ENCODE measurements around the gene CPB2.

Gene CPB2

DNA sequence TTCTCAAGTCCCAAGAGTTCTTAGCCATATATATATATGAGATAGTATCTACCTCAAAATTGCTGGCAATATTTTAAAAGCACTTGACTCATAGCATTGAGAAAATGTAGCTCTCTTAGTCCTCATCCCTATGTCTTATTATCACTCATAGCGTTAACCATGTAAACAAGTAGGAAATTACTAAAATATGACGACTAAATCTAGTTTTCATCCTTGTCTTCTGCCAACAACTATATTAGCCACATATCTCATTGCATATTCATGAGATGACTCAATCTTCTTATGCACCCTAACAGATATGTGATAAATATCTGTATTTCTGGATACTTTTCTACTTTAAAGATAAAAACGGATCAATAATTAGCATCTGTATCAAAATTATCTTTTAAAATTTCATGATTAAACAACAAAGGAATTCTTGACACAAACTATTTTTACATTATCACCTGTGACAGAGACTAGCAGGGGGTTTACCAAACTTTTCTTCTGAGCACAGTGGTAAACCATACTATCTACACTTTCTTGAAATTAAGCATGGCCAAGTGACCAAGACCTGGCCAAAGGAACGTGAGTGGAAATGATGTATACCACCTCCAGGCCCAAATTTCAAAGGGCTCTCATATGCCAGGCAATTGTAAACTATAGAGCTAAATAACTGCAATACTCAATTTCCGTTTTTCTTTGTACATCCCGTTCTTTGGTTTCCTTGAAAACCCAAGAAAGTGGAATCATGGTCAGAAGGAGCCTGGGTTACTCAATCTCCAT, 98.0 kb downstream of the CPB2 start:
- peaks cover 12% of the 10 kb centered on the region for H3K4me1 ChIP-seq
- peaks cover 8% of the 10 kb centered on the region for H3K36me3 ChIP-seq (replicated peaks)
- H3K4me3 ChIP-seq: no peak overlapping the region
- H3K9me3 ChIP-seq: no peaks in the 10 kb centered on the region
- H3K27me3 ChIP-seq (ENCODE audit: low read depth): no peaks in the 10 kb centered on the region
- in situ Hi-C loops (cut with MboI; ENCODE audit: low sequenced_read_pairs): no loop called here
- DNase-seq (ENCODE audit: low spot score in 2 of 2): no peak

DNA sequence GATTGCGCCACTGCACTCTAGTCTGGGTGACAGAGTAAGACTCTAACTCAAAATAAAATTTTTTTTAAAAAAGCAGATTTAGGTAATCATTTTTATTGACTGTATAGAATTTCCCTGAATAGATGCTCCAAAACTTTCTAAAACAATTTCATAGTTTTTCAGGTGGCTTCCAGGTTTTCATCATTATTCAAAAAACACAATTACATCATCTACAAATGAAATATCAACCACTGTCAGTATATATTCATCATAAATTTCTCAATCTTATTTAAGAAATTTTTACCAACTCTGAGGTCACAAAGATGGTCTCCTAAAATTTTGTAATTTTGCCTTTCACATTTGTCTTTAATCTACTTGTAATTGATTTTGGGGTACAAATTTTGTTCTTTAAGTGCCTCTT, 100.3 kb downstream of the CPB2 start:
- H3K9me3 ChIP-seq: no peaks in the 10 kb centered on the region
- DNase-seq (ENCODE audit: low spot score in 2 of 2): no peak
- in situ Hi-C loops (cut with MboI; ENCODE audit: low sequenced_read_pairs): no loop called here
- H3K4me3 ChIP-seq: no peak overlapping the region
- H3K27me3 ChIP-seq (ENCODE audit: low read depth): no peaks in the 10 kb centered on the region
- peaks cover 25% of the 10 kb centered on the region for H3K36me3 ChIP-seq (replicated peaks)
- H3K4me1 ChIP-seq: peaks cover 12% of the 10 kb centered on the region

All from HAP-1 (cell line).